ENCODE data around the gene TNS1. TPM values are rescaled to one million over a fixed set of nuclear protein-coding genes. Genes with fewer than 3 reads are reported as not detected.
A peak's percentile ranks its signal among the peaks of the same experiment; 100 is the strongest.

TNS1 gene
- total and polyA plus RNA-seq, 2 donors, result 8.3 to 21.3 TPM

DNA sequence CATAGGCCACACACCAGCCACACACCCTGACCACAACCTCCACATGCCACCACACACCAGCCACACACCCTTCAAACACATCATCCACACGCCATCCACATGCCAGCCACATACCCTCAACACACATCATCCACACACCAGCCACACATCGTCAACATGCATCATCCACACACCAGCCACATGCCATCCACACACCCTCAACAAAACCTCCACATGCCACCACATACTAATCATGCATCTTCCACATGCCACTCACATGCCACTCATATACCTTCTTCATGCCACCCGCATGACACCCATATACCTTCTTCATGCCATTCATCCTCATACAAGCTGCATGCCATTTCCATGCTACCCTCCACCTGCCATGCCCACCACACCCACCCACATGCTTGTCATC, 12.4 kb downstream of the TNS1 start:
- Histone ChIP-seq H3K27me3 (ENCODE audit: control insufficient read depth in 2 of 2, insufficient read depth in 1 of 2, low read length in 1 of 2) (no peaks in the 10 kb centered on the region), H3K4me1 (ENCODE audit: control insufficient read depth in 2 of 2, insufficient read depth in 2 of 2, low read length in 2 of 2) (peaks cover 0 to 10% of the 10 kb centered on the region in 2 donors), H3K27ac (ENCODE audit: low read depth in 1 of 2, low read length in 1 of 2) (no peak overlapping the region), H3K36me3 (ENCODE audit: control insufficient read depth in 2 of 2, insufficient read depth in 2 of 2, low read length in 1 of 2) (no peaks in the 10 kb centered on the region), H3K4me3 (ENCODE audit: low read length in 2 of 2) (no peak overlapping the region), H3K9me3 (ENCODE audit: control insufficient read depth in 2 of 2, insufficient read depth in 1 of 2, low read length in 1 of 2) (no peaks in the 10 kb centered on the region)
- no peak for DNase-seq (ENCODE audit: low read depth in 6 of 9, low spot score in 9 of 9)
- 97% methylated on average over 3 of the region's 3 CpGs for WGBS

DNA sequence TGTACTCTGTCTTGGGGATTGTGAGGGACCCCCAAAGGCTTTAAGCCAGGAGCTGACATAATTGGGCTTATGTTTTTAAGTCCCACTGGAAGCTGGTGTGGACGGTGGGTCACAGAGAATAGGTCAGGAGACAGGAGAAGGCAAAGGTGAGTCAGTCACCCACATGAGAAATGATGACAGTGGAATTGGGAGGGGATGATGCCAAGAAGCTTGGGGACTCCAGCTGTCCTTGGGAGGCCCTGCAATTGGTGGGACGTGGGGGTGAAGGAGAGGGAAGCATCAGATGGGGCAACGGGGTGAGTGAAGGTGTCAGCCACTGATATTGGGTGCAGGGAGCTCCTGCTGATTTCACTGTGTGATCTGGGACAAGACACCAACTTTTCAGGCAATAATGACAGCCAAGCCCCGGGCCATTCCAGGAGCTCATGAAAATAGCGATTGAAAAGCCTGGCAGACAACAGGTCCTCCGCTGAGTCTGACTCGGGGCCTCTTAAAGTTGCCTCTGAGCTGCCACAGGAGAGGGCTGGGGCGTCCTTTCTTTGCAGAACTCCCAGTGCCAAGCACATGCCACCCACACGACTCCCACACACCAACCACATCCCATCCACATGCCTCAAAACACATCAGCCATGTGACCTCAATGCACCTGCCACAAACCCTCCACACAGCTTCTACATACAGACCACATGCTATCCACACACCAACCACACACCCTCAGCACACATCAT, 13.4 kb downstream of the TNS1 start:
- H3K4me3 ChIP-seq (ENCODE audit: low read length in 2 of 2), result no peak overlapping the region
- H3K27ac ChIP-seq (ENCODE audit: low read depth in 1 of 2, low read length in 1 of 2), result no peak overlapping the region
- no peaks in the 10 kb centered on the region for H3K27me3 ChIP-seq (ENCODE audit: control insufficient read depth in 2 of 2, insufficient read depth in 1 of 2, low read length in 1 of 2)
- peaks cover 0 to 10% of the 10 kb centered on the region in 2 donors for H3K4me1 ChIP-seq (ENCODE audit: control insufficient read depth in 2 of 2, insufficient read depth in 2 of 2, low read length in 2 of 2)
- 86% methylated on average over 9 of the region's 9 CpGs for WGBS
- no peak for DNase-seq (ENCODE audit: low read depth in 6 of 9, low spot score in 9 of 9)
- H3K36me3 ChIP-seq (ENCODE audit: control insufficient read depth in 2 of 2, insufficient read depth in 2 of 2, low read length in 1 of 2), result no peaks in the 10 kb centered on the region
- no peaks in the 10 kb centered on the region for H3K9me3 ChIP-seq (ENCODE audit: control insufficient read depth in 2 of 2, insufficient read depth in 1 of 2, low read length in 1 of 2)

GRCh38 chr2:217988840-217989204, 14.0 kb downstream of the TNS1 start:
- WGBS, result 66% methylated on average over 4 of the region's 4 CpGs
- Histone ChIP-seq H3K4me1 (ENCODE audit: control insufficient read depth in 2 of 2, insufficient read depth in 2 of 2, low read length in 2 of 2) (peaks cover 0 to 10% of the 10 kb centered on the region in 2 donors), H3K4me3 (ENCODE audit: low read length in 2 of 2) (no peak overlapping the region), H3K27me3 (ENCODE audit: control insufficient read depth in 2 of 2, insufficient read depth in 1 of 2, low read length in 1 of 2) (no peaks in the 10 kb centered on the region), H3K27ac (ENCODE audit: low read depth in 1 of 2, low read length in 1 of 2) (no peak overlapping the region), H3K36me3 (ENCODE audit: control insufficient read depth in 2 of 2, insufficient read depth in 2 of 2, low read length in 1 of 2) (no peaks in the 10 kb centered on the region), H3K9me3 (ENCODE audit: control insufficient read depth in 2 of 2, insufficient read depth in 1 of 2, low read length in 1 of 2) (no peaks in the 10 kb centered on the region)
- no peak for DNase-seq (ENCODE audit: low read depth in 6 of 9, low spot score in 9 of 9)

DNA sequence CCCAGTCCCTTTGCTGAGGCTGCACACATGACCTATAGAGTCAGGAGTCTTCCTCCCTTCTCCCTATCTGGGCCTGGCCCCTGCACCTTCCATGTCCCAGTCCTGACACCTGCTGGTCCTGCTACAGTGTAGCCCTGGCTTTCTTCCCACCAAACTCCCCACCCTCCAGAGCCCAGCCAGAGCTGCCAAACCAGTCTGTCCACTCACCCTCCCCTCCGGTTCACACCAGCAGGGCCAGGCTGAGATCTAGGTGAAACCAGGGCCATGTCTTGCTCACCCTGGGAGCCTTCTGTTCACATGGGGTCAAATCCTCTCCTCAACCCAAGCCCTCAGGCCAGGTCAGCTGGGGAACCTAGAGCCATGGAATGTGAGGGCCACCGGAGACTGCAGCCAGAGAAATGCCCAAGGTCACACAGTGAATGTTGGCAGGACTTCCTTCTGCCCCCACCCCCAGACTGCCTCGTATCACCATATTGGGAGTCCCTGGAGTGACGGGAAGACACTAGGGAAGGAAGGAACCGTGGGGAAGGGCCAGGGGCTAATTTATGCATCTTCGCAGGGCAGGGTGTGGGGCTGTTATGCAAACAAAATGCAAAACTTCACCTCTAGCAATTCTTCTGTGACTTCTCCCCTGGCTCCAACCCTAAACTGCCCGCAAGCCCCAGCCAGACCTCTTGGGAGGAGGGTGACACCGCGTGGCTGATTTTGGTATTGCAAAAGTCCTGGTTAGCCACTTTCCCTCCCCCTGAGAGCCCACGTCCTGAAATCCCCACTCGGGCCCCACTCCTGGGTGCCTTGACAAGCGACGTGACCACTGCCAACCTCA, 14.6 kb downstream of the TNS1 start:
- Histone ChIP-seq H3K27me3 (ENCODE audit: control insufficient read depth in 2 of 2, insufficient read depth in 1 of 2, low read length in 1 of 2) (no peaks in the 10 kb centered on the region), H3K4me3 (ENCODE audit: low read length in 2 of 2) (no peak overlapping the region), H3K9me3 (ENCODE audit: control insufficient read depth in 2 of 2, insufficient read depth in 1 of 2, low read length in 1 of 2) (no peaks in the 10 kb centered on the region), H3K36me3 (ENCODE audit: control insufficient read depth in 2 of 2, insufficient read depth in 2 of 2, low read length in 1 of 2) (no peaks in the 10 kb centered on the region), H3K27ac (ENCODE audit: low read depth in 1 of 2, low read length in 1 of 2) (peak overlapping the region in 1 of 2 donors; percentile 58), H3K4me1 (ENCODE audit: control insufficient read depth in 2 of 2, insufficient read depth in 2 of 2, low read length in 2 of 2) (peaks cover 0 to 10% of the 10 kb centered on the region in 2 donors)
- WGBS, result 40% methylated on average over 13 of the region's 13 CpGs
- DNase-seq (ENCODE audit: low read depth in 6 of 9, low spot score in 9 of 9), result peak in 7 of 9 donors; percentile 23 to 62 (median 41)

DNA sequence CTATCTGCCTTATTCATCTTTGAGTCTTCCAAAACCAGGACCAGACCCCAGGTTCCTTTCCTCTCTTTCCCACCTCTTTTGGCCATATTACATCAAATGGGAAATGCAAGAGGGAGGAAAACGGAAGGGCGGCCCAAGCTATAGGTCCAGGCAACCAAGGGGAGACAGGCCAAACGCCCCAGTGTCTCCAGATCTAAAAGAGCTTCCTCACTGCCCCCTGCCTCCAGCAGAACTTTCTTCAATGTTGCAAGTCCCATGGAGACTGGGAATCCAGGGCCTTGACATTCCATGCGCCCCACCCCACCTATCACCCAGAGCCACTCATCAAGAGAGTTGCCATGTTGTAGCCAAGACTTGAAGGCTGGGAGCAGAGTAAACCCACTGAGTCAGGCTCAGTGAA, 15.4 kb downstream of the TNS1 start:
- Histone ChIP-seq H3K4me3 (ENCODE audit: low read length in 2 of 2) (no peak overlapping the region), H3K9me3 (ENCODE audit: control insufficient read depth in 2 of 2, insufficient read depth in 1 of 2, low read length in 1 of 2) (no peaks in the 10 kb centered on the region), H3K36me3 (ENCODE audit: control insufficient read depth in 2 of 2, insufficient read depth in 2 of 2, low read length in 1 of 2) (no peaks in the 10 kb centered on the region), H3K27ac (ENCODE audit: low read depth in 1 of 2, low read length in 1 of 2) (no peak overlapping the region), H3K27me3 (ENCODE audit: control insufficient read depth in 2 of 2, insufficient read depth in 1 of 2, low read length in 1 of 2) (no peaks in the 10 kb centered on the region), H3K4me1 (ENCODE audit: control insufficient read depth in 2 of 2, insufficient read depth in 2 of 2, low read length in 2 of 2) (peaks cover 0 to 10% of the 10 kb centered on the region in 2 donors)
- no peak for DNase-seq (ENCODE audit: low read depth in 6 of 9, low spot score in 9 of 9)
- 97% methylated on average over 4 of the region's 4 CpGs for WGBS

GRCh38 chr2:217986256-217986961, 16.4 kb downstream of the TNS1 start:
- Histone ChIP-seq H3K4me3 (ENCODE audit: low read length in 2 of 2) (no peak overlapping the region), H3K36me3 (ENCODE audit: control insufficient read depth in 2 of 2, insufficient read depth in 2 of 2, low read length in 1 of 2) (no peaks in the 10 kb centered on the region), H3K27ac (ENCODE audit: low read depth in 1 of 2, low read length in 1 of 2) (no peak overlapping the region), H3K4me1 (ENCODE audit: control insufficient read depth in 2 of 2, insufficient read depth in 2 of 2, low read length in 2 of 2) (peaks cover 0 to 12% of the 10 kb centered on the region in 2 donors), H3K27me3 (ENCODE audit: control insufficient read depth in 2 of 2, insufficient read depth in 1 of 2, low read length in 1 of 2) (no peaks in the 10 kb centered on the region), H3K9me3 (ENCODE audit: control insufficient read depth in 2 of 2, insufficient read depth in 1 of 2, low read length in 1 of 2) (no peaks in the 10 kb centered on the region)
- 94% methylated on average over 16 of the region's 16 CpGs for WGBS
- no peak for DNase-seq (ENCODE audit: low read depth in 6 of 9, low spot score in 9 of 9)

DNA sequence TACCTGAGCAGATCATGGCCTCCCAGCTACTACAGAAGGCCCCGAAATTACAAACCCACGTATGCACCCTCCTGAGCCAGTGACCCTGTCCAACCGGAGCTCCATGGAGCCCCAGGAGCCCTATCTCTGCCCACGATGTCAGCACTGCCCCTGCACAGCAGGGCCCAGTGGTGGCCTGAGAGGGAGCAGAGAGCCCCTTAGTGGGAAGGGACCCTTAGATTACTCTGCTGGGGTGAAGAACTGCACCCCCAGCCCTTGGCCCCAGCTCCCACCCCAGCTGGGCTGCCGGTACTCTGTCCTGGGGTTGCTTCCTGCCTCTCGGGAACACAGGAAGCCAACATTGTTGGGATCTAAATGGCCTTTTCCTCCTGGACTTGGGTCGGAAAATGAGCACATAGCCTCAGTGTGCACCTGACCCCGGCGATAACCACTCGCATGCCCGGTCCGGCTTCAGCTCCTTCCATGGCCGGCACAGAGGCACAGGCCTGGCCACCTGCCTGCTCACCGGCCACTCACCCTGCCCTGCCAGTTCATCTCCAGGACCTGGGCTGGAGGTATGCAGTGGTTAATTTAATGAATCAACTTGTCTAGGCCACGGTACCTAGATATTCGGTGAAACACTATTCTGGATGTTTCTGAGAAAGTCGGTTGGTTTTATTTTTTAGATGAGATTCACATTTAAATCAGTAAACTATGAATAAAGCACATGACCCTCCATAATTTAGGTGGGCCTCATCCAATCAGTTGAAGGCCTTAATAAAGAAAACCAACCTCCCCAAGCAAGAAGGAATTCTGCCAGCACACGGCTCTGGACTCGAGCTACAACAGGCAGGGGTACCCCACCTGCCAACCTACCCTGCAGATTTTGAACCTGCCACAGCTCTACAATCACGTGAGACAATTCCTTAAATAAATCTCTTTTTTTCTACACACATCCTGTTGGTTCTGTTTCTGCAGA, 19.2 kb downstream of the TNS1 start:
- WGBS, result 95% methylated on average over 20 of the region's 20 CpGs
- Histone ChIP-seq H3K36me3 (ENCODE audit: control insufficient read depth in 2 of 2, insufficient read depth in 2 of 2, low read length in 1 of 2) (no peaks in the 10 kb centered on the region), H3K4me3 (ENCODE audit: low read length in 2 of 2) (no peak overlapping the region), H3K27ac (ENCODE audit: low read depth in 1 of 2, low read length in 1 of 2) (no peak overlapping the region), H3K4me1 (ENCODE audit: control insufficient read depth in 2 of 2, insufficient read depth in 2 of 2, low read length in 2 of 2) (peaks cover 0 to 12% of the 10 kb centered on the region in 2 donors), H3K9me3 (ENCODE audit: control insufficient read depth in 2 of 2, insufficient read depth in 1 of 2, low read length in 1 of 2) (no peaks in the 10 kb centered on the region), H3K27me3 (ENCODE audit: control insufficient read depth in 2 of 2, insufficient read depth in 1 of 2, low read length in 1 of 2) (peaks cover 0 to 18% of the 10 kb centered on the region in 2 donors)
- DNase-seq (ENCODE audit: low read depth in 6 of 9, low spot score in 9 of 9), result no peak

GRCh38 chr2:217981971-217982370, 20.8 kb downstream of the TNS1 start:
- Histone ChIP-seq H3K4me3 (ENCODE audit: low read length in 2 of 2) (no peak overlapping the region), H3K9me3 (ENCODE audit: control insufficient read depth in 2 of 2, insufficient read depth in 1 of 2, low read length in 1 of 2) (no peaks in the 10 kb centered on the region), H3K27me3 (ENCODE audit: control insufficient read depth in 2 of 2, insufficient read depth in 1 of 2, low read length in 1 of 2) (peaks cover 0 to 33% of the 10 kb centered on the region in 2 donors), H3K4me1 (ENCODE audit: control insufficient read depth in 2 of 2, insufficient read depth in 2 of 2, low read length in 2 of 2) (peaks cover 0 to 8% of the 10 kb centered on the region in 2 donors), H3K36me3 (ENCODE audit: control insufficient read depth in 2 of 2, insufficient read depth in 2 of 2, low read length in 1 of 2) (no peaks in the 10 kb centered on the region), H3K27ac (ENCODE audit: low read depth in 1 of 2, low read length in 1 of 2) (no peak overlapping the region)
- no peak for DNase-seq (ENCODE audit: low read depth in 6 of 9, low spot score in 9 of 9)
- WGBS, result 92% methylated on average over 2 of the region's 2 CpGs

Data from thymus (tissue), 11 donors.